Kidney (tissue), 14 donors: Measurements from ENCODE around the gene PRMT3. TPM values are rescaled to one million over a fixed set of nuclear protein-coding genes. Genes with fewer than 3 reads are reported as not detected.

Experiments used
- DNase-seq, 5 donors: peaks; one replicate each; pipeline ENCODE4 v3.0.0-alpha.2; 2013 to 2020
- FAIRE-seq: peaks from 2 replicates; lab custom pipeline; 2012; peaks lifted over from hg19 to GRCh38; lab: Jason Lieb, UNC
- H3K27ac ChIP-seq, 2 donors: one replicate each; pipeline ENCODE4 v1.7.0; 2013; ENCODE audit warnings: low read depth in 2 of 2, low read length in 2 of 2, inconsistent platforms in 1 of 2
- H3K27me3 ChIP-seq: one replicate; pipeline ENCODE4 v1.7.1; 2013; ENCODE audit warnings: low read length, inconsistent platforms; ENCODE audit not compliant: control insufficient read depth, insufficient read depth
- H3K36me3 ChIP-seq, 3 donors: one replicate each; pipeline versions ENCODE4 v1.7.0 to v1.7.1; 2013; ENCODE audit warnings: low read length in 3 of 3, control low read depth in 1 of 3, inconsistent platforms in 1 of 3; ENCODE audit not compliant: insufficient read depth in 3 of 3, control insufficient read depth in 2 of 3
- H3K4me1 ChIP-seq, 3 donors: one replicate each; pipeline versions ENCODE4 v1.7.0 to v1.7.1; 2013; ENCODE audit warnings: low read length in 3 of 3, inconsistent platforms in 1 of 3, low read depth in 1 of 3; ENCODE audit not compliant: control insufficient read depth in 2 of 3, insufficient read depth in 2 of 3
- H3K4me3 ChIP-seq, 3 donors: one replicate each; pipeline versions ENCODE4 v1.7.0 to v1.8.1; 2013; ENCODE audit warnings: low read length in 3 of 3, control low read depth in 1 of 3, inconsistent platforms in 1 of 3
- H3K9ac ChIP-seq, 3 donors: one replicate each; pipeline versions ENCODE4 v1.7.0 to v1.7.1; 2013; ENCODE audit warnings: low read length in 3 of 3, control low read depth in 1 of 3, inconsistent platforms in 1 of 3
- H3K9me3 ChIP-seq, 3 donors: one replicate each; pipeline versions ENCODE4 v1.7.0 to v1.7.1; 2013; ENCODE audit warnings: low read length in 3 of 3, control low read depth in 1 of 3, inconsistent platforms in 1 of 3; ENCODE audit not compliant: control insufficient read depth in 2 of 3, insufficient read depth in 1 of 3
- CTCF ChIP-seq: IDR thresholded peaks from 3 replicates; pipeline ENCODE4 v1.5.1; 2012; ENCODE audit warnings: mild to moderate bottlenecking, moderate library complexity, borderline replicate concordance; ENCODE audit not compliant: insufficient read depth; ENCODE audit errors: extremely low read depth
- intact Hi-C: fragments of 100-400 bp; cut with DNase I; formaldehyde crosslinking; loops from one replicate; pipeline ENCODE4 v1.11.1; 2022
- polyA plus RNA-seq: library from polyadenylated mRNA; stranded (reverse); fragments of 350-450 nt; fragmentation: Illumina TruSeq; extraction: RNeasy Lipid Tissue Mini Kit (QIAGEN cat#74804); gene quantifications from one replicate; pipeline ENCODE4 v1.2.3, GENCODE V29; 2014; ENCODE audit warnings: low read depth, low replicate concordance; ENCODE audit not compliant: insufficient read depth
- total RNA-seq: library from RNA; stranded (reverse); fragmentation: NEBNext Ultra II Directional; extraction: Animal tissue kit (Norgen Biotek cat#: 25700); gene quantifications from one replicate; pipeline ENCODE4 v1.2.1, GENCODE V29; 2021
- donor health status: control.
- donor health status: control.
- donor health status: control.
- donor health status: control.
- donor health status: control.
- donor health status: DM: yes; HTN: yes; CAD: no.
- donor health status: Normal renal cell carcinoma (clear cell type).

The PRMT3 gene
- total and polyA plus RNA-seq, 2 donors from 2014 or later, result 6.8 to 16.0 TPM

DNA sequence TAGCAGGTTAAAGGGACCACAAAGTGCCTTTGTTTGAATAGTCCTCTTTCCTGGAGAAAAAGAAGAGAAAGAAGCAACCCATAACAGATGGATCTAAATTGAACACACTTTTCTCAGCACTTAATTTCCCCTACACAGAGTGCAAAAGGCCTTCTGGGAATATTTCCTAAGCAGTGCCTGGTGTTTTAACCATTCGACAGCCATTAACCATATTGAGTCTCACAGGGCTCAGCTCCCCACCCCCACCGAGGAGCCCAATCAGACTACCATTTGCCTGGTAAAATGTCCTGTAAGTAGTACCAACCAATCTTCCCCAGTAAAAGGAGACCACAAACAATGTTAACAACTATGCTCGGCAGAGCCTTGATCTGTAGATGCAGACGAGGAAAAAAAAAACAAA is 171.2 kb downstream of the PRMT3 start:
- FAIRE-seq (no peak), DNase-seq (no peak)
- Histone ChIP-seq H3K27me3 (no peaks in the 10 kb centered on the region), H3K36me3 (no peaks in the 10 kb centered on the region), H3K9me3 (peaks cover 0 to 2% (median 0%) of the 10 kb centered on the region in 3 donors), H3K4me3 (no peak overlapping the region), H3K27ac (no peak overlapping the region), H3K9ac (no peak overlapping the region), H3K4me1 (no peaks in the 10 kb centered on the region)
- TF ChIP-seq CTCF, result no peak
- intact Hi-C loops, result no loop called here

Other genes starting within 250 kb of the PRMT3 start
- gene DBX1, start 227.2 kb upstream of the PRMT3 start, total RNA-seq, result not detected
- not detected for gene DBX1, start 227.2 kb upstream of the PRMT3 start, polyA plus RNA-seq
- 37.5 TPM for gene HTATIP2, start 24.0 kb upstream of the PRMT3 start, total RNA-seq
- 57.8 TPM for gene HTATIP2, start 24.0 kb upstream of the PRMT3 start, polyA plus RNA-seq
- not detected for gene SLC6A5, start 211.9 kb downstream of the PRMT3 start, total RNA-seq
- not detected for gene SLC6A5, start 211.9 kb downstream of the PRMT3 start, polyA plus RNA-seq